Fibroblast of the aortic adventitia (primary cell): ENCODE data around the gene FRMD4A. TPM values are rescaled to one million over a fixed set of nuclear protein-coding genes. Genes with fewer than 3 reads are reported as not detected.

Experiments used
- DNase-seq: peaks from one replicate; pipeline ENCODE4 v3.0.0-alpha.2; 2010; ENCODE audit warnings: low read depth
- H3K4me3 ChIP-seq: 2 replicates; pipeline ENCODE4 v1.5.1; 2011; ENCODE audit warnings: low read depth, mild to moderate bottlenecking, control low read depth, low read length, moderate library complexity
- total RNA-seq: library from RNA; depleted of rRNA; stranded (reverse); fragments of >200 nt; gene quantifications from 2 replicates; pipeline ENCODE4 v1.2.3, GENCODE V29; 2012; ENCODE audit warnings: low replicate concordance
- TF ChIP-seq, protein P1 (sequence below): IDR thresholded peaks from 2 replicates; pipeline ENCODE4 v1.5.1; 2011; ENCODE audit warnings: mild to moderate bottlenecking, low read length, control low read depth, inconsistent platforms; ENCODE audit not compliant: insufficient read depth

FRMD4A gene
- total RNA-seq, 1 donor, result 42.4 TPM

DNA sequence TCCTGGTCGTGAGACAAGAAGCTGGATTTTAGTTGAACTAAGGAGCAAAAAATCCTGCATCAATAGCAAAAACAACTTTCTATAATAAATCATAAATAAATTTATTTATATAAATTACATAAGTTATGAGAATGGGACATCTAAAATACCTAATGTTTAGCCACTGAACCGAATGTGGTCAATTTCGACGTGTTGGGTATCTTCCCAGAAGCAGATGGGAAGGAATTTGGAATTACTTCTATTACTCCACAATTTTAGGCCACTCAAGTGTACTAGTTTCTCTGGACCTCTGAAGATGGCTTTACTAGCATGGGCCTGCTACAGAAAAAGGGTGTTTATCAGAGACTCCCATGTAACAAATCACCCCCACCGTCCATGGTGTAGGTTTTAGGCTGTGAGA, 572.0 kb downstream of the FRMD4A start:
- TF ChIP-seq, protein P1, sequence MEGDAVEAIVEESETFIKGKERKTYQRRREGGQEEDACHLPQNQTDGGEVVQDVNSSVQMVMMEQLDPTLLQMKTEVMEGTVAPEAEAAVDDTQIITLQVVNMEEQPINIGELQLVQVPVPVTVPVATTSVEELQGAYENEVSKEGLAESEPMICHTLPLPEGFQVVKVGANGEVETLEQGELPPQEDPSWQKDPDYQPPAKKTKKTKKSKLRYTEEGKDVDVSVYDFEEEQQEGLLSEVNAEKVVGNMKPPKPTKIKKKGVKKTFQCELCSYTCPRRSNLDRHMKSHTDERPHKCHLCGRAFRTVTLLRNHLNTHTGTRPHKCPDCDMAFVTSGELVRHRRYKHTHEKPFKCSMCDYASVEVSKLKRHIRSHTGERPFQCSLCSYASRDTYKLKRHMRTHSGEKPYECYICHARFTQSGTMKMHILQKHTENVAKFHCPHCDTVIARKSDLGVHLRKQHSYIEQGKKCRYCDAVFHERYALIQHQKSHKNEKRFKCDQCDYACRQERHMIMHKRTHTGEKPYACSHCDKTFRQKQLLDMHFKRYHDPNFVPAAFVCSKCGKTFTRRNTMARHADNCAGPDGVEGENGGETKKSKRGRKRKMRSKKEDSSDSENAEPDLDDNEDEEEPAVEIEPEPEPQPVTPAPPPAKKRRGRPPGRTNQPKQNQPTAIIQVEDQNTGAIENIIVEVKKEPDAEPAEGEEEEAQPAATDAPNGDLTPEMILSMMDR, result no peak
- DNase-seq, result peak; percentile 48
- H3K4me3 ChIP-seq, result no peak overlapping the region

DNA sequence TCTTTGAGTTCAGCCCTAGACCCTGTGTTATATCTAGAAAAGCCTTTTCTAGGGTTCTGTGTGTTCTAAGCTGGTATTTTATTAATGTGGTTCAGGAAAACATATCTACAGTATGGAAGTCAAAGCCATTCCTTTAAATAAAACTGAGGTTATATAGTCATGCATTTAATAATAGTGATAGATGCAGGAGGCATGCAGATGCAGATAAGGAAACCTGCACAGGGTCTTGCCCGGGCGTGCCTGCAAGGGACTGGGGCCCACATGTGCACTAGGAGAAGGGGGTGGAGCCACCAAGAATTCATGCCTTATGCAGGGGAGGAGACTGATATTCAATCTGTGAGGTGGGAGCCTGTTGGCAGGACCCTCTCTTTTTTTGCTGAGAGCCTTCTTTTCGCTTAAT, 572.4 kb downstream of the FRMD4A start:
- TF ChIP-seq, protein P1, result no peak
- DNase-seq, result peak; percentile 87
- H3K4me3 ChIP-seq, result no peak overlapping the region

DNA sequence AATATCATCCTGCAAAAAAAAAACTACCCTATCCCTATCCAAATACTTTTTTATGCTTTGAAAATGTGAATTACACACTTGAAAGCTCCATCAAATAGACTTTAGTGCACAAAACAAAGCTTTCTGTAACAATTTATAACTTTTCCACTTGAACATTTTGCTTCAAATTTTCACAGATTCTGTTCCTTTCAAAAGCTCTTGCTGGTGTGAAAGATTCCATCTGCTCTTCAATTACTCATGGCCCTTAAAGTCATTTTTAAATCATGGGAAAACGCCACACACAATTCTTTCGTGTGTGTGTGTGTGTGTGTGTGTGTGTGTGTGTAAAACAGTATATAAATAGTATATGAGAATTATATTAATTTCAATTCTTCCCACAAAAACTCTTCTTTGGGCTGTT, 576.4 kb downstream of the FRMD4A start:
- no peak for DNase-seq
- no peak overlapping the region for H3K4me3 ChIP-seq
- TF ChIP-seq, protein P1, result no peak

DNA sequence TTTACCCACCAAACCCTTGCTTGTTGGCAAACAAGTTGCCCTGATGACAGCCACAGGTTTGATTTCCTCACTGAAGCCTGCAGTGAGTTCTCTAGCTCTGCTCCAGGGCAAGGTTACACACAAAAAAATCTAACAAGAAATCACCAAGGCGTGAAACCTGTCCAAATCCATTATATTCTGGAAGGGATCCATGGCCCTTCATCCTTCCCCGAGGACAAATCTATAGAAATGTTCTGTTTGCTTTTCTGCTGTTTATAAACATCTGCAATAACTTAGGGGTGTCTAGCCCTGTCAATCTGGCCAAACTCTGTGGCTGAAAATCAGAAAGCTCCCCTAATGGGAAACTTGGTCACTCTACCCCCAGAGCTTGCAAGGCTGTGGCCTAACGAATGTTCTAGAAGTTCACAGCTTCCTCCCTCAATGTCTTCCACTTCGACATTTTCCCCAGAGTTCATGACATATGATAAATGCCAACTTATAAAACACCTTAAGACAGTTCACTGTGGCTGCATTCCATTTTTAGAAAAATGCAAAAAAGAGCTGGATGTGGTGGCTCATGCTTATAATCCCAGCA, 579.4 kb downstream of the FRMD4A start:
- TF ChIP-seq, protein P1, result no peak
- DNase-seq, result no peak
- no peak overlapping the region for H3K4me3 ChIP-seq

DNA sequence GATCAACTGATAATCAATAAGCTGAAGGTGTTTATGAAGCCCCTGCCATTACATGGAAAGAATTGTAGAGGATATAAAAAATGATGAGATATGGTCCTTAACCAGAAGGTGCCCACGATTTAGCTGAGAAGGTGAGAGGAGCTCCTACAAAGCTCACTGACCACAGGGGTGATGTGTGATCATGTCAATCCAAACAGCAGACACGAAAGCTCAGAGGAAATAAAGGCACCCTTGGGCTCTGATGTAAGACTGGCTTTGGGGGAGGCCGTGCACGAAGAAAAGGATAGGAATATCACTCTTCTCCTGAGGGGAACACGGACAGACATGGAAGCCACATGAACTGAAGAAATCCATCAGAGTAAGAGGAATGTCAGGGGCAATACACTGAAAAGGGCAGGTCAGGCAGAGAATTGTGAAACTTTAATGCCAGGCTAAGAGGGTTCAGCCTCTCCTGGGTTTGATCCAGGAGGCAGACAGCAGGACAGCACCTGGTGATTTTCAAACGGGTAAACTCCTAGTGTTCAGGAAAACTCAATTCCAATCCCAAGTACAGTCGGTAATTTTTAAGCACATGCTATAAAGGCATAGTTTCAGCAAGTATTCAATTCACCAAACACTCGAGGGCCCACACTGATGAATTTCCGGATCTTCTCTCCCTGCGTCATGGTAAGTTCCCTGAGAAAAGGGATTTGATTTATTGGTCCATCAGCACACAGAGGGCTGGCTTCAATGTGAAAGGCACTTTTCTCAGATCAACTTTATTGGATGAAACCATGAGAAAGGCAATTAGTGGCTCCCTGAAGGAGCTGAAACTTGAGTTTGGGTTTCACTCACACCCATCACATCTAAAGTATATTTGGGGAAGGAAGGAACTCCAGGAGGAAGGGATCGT, 580.2 kb downstream of the FRMD4A start:
- no peak for DNase-seq
- TF ChIP-seq, protein P1, result no peak
- H3K4me3 ChIP-seq, result no peak overlapping the region

DNA sequence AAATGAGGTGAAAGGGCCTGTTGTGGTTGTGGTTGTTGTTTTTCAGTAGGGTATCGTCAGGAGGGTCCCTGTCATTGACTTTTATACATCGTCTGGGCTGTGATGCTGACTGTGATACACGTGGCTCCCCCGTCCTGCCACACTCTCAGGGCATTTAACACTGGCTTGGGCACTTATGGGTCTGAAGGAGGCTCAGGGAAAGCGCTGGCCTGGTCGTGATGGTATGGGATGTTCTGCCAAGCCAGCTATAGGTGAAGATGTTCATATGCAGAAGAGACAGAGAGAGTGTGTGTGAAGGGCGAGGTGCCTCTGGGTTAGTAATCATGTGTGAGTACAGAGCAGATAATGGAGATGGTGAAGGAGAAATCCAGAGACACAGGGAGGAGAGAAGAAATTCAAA, 585.5 kb downstream of the FRMD4A start:
- no peak overlapping the region for H3K4me3 ChIP-seq
- TF ChIP-seq, protein P1, result no peak
- DNase-seq, result no peak
